Fibroblast of lung (primary cell): ENCODE results near the gene EPHB6. TPM values are rescaled to one million over a fixed set of nuclear protein-coding genes. Genes with fewer than 3 reads are reported as not detected.
A peak's percentile ranks its signal among the peaks of the same experiment; 100 is the strongest.

Experiments
- DNase-seq, 2 donors: peaks; one replicate each; pipeline versions ENCODE4 v3.0.0 to v3.0.0-alpha.2; 2010; ENCODE audit warnings: low read depth in 2 of 2
- H2AFZ ChIP-seq: 2 replicates; pipeline ENCODE4 v1.5.1; 2012; ENCODE audit warnings: low read length, control low read depth, inconsistent platforms
- H3K27ac ChIP-seq: 2 replicates; pipeline ENCODE4 v1.5.1; 2011; ENCODE audit warnings: low read length, control low read depth; ENCODE audit not compliant: insufficient read depth
- H3K27me3 ChIP-seq: 2 replicates; pipeline ENCODE4 v1.5.1; 2011; ENCODE audit warnings: mild to moderate bottlenecking, low read length; ENCODE audit not compliant: control insufficient read depth, insufficient read depth
- H3K36me3 ChIP-seq: 2 replicates; pipeline ENCODE4 v1.5.1; 2011; ENCODE audit warnings: low read length; ENCODE audit not compliant: control insufficient read depth, insufficient read depth
- H3K4me1 ChIP-seq: 2 replicates; pipeline ENCODE4 v1.5.1; 2011; ENCODE audit warnings: low read length; ENCODE audit not compliant: control insufficient read depth, insufficient read depth; ENCODE audit errors: extremely low read depth
- H3K4me2 ChIP-seq: 2 replicates; pipeline ENCODE4 v1.5.1; 2011; ENCODE audit warnings: low read length, control low read depth; ENCODE audit not compliant: insufficient read depth; ENCODE audit errors: extremely low read depth
- H3K4me3 ChIP-seq, 4 experiments: fragments of 200-600 bp in 1 of 4; sonication (generic) in 1 of 4; replicated peaks in 1 of 4; 2 replicates each; pipeline ENCODE4 v1.5.1; 2011 to 2016; ENCODE audit warnings: low read length in 4 of 4, low read depth in 3 of 4, mild to moderate bottlenecking in 3 of 4, control low read depth in 2 of 4, inconsistent platforms in 1 of 4, mixed read lengths in 1 of 4; ENCODE audit not compliant: insufficient read depth in 1 of 4; ENCODE audit errors: control extremely low read depth in 1 of 4
- H3K79me2 ChIP-seq: 2 replicates; pipeline ENCODE4 v1.5.1; 2012; ENCODE audit warnings: mild to moderate bottlenecking, low read length, inconsistent platforms; ENCODE audit not compliant: control insufficient read depth, insufficient read depth
- H3K9ac ChIP-seq: 2 replicates; pipeline ENCODE4 v1.5.1; 2011; ENCODE audit warnings: mild to moderate bottlenecking, low read length, control low read depth; ENCODE audit not compliant: insufficient read depth
- H3K9me3 ChIP-seq: 2 replicates; pipeline ENCODE4 v1.5.1; 2012; ENCODE audit warnings: low read depth, low read length; ENCODE audit not compliant: control insufficient read depth, insufficient read depth
- H4K20me1 ChIP-seq: 2 replicates; pipeline ENCODE4 v1.5.1; 2011; ENCODE audit warnings: low read length; ENCODE audit not compliant: control insufficient read depth, insufficient read depth; ENCODE audit errors: extremely low read depth
- EZH2 ChIP-seq: IDR thresholded peaks from 2 replicates; pipeline ENCODE4 v1.5.1; 2012; ENCODE audit warnings: low read length, control low read depth, mild to moderate bottlenecking; ENCODE audit errors: missing control alignments
- polyA plus RNA-seq, 2 donors: library from polyadenylated mRNA; depleted of rRNA in 1 of 2; stranded (reverse) in 1 of 2; unstranded in 1 of 2; fragments of >200 nt; gene quantifications; 2 replicates each; pipeline ENCODE4 v1.2.1, GENCODE V29; 2011 to 2012; ENCODE audit warnings: missing spikeins in 1 of 2
- total RNA-seq: library from RNA; depleted of rRNA; stranded (reverse); fragments of >200 nt; gene quantifications from 2 replicates; pipeline ENCODE4 v1.2.1, GENCODE V29; 2014
- TF ChIP-seq, protein P1 (sequence below), 2 donors: IDR thresholded peaks in 1 of 2; conservative IDR thresholded peaks in 1 of 2; 1 replicate in 1 of 2; 2 replicates in 1 of 2; pipeline ENCODE4 v1.5.1; 2011 to 2012; ENCODE audit warnings: low read length in 2 of 2, control low read depth in 1 of 2, inconsistent platforms in 1 of 2, low read depth in 1 of 2, mild to moderate bottlenecking in 1 of 2

The EPHB6 gene
- total and polyA plus RNA-seq, 2 donors (not counting 1 experiment from before 2014, with no cell fraction given): 1.1 to 4.3 TPM

DNA sequence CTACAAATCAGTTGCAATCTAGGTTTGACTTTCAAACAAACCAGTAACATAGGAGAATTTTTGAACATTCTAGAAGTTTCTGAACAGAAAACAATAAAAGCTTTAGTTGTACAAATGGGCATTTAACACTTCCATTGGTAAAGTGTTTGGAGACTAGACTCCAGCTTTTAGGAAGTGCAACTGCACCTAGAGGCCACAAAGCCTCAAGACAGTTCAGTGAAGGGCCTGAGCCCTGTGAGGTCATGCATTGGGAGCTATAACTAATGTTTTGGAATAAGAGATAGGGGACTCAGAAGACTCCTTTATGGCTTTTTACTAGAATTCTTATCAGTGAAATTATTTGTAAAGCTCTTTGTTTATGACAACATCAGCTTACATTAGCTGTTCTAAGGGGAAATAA lies 3.0 kb upstream of the EPHB6 start:
- TF ChIP-seq, protein P1, sequence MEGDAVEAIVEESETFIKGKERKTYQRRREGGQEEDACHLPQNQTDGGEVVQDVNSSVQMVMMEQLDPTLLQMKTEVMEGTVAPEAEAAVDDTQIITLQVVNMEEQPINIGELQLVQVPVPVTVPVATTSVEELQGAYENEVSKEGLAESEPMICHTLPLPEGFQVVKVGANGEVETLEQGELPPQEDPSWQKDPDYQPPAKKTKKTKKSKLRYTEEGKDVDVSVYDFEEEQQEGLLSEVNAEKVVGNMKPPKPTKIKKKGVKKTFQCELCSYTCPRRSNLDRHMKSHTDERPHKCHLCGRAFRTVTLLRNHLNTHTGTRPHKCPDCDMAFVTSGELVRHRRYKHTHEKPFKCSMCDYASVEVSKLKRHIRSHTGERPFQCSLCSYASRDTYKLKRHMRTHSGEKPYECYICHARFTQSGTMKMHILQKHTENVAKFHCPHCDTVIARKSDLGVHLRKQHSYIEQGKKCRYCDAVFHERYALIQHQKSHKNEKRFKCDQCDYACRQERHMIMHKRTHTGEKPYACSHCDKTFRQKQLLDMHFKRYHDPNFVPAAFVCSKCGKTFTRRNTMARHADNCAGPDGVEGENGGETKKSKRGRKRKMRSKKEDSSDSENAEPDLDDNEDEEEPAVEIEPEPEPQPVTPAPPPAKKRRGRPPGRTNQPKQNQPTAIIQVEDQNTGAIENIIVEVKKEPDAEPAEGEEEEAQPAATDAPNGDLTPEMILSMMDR (conservative IDR thresholded peaks at IDR 0.05 in 1 of 2, IDR thresholded peaks at IDR 0.05 in 1 of 2; ENCODE audit: low read depth in 1 of 2, low read length in 2 of 2): no peak
- no peak for TF ChIP-seq EZH2
- H3K27me3 ChIP-seq: peaks cover 2% of the 10 kb centered on the region
- H3K9ac ChIP-seq: no peak overlapping the region
- no peaks in the 10 kb centered on the region for H3K9me3 ChIP-seq
- no peak overlapping the region for H3K4me3 ChIP-seq
- no peak overlapping the region for H2AFZ ChIP-seq
- H3K27ac ChIP-seq: no peak overlapping the region
- no peak for DNase-seq
- H3K4me2 ChIP-seq: no peak overlapping the region
- H3K79me2 ChIP-seq: no peaks in the 10 kb centered on the region
- no peaks in the 10 kb centered on the region for H3K36me3 ChIP-seq
- H4K20me1 ChIP-seq: no peaks in the 10 kb centered on the region
- no peaks in the 10 kb centered on the region for H3K4me1 ChIP-seq

DNA sequence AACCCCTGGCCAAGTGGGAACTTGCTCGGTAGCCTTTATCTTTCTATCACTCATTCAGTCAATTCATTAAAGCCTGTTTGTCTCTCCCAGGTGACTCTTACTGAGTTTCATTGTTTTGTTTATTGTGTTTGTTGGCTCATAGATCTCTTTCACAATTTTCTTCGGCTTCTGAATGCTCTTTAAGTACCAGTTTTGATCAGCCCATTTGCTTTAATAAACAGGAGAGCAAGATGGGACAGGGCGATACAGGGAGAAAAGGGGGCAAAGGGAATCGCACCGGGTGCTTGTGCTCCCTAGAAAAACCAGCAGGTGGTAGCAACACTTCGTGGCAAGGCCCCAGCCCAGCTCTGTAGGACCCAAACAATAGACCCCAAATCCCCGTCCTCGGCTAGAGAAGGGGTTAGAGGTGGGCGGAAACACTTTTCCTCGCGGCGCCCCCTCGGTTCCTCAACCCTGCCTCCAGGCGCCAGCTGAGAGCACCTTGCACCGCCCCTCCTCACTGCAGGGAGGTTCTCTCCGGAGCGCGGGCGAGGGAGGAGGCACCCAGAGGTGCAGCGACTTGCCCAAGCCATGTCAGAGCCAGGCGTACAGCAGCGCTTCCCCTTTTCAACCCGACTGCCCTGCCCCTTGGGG lies 1.0 kb upstream of the EPHB6 start:
- Histone ChIP-seq H3K4me2 (peak overlapping the region; percentile 94), H3K4me1 (no peaks in the 10 kb centered on the region), H4K20me1 (no peaks in the 10 kb centered on the region), H3K9ac (no peak overlapping the region), H3K27ac (no peak overlapping the region), H2AFZ (peak overlapping the region; percentile 88), H3K36me3 (no peaks in the 10 kb centered on the region), H3K4me3 (peak overlapping the region; percentile 56 to 73 (median 65)), H3K27me3 (peaks cover 2% of the 10 kb centered on the region), H3K79me2 (no peaks in the 10 kb centered on the region), H3K9me3 (no peaks in the 10 kb centered on the region)
- TF ChIP-seq EZH2: no peak
- TF ChIP-seq, protein P1 (conservative IDR thresholded peaks at IDR 0.05 in 1 of 2, IDR thresholded peaks at IDR 0.05 in 1 of 2; ENCODE audit: low read depth in 1 of 2, low read length in 2 of 2): peak; percentile 79 to 82
- peak; percentile 53 to 63 for DNase-seq

- H3K4me2 ChIP-seq: peak overlapping the region; percentile 66
- TF ChIP-seq, protein P1 (conservative IDR thresholded peaks at IDR 0.05 in 1 of 2, IDR thresholded peaks at IDR 0.05 in 1 of 2; ENCODE audit: low read depth in 1 of 2, low read length in 2 of 2): peak in 1 of 2 donors; percentile 16
- TF ChIP-seq EZH2: no peak
- peak in 1 of 2 donors; percentile 5 for DNase-seq
These were observed 353 bp downstream of the EPHB6 start for GRCh38 chr7:142855114-142855743.

More at GRCh38 chr7:142855114-142855743, 353 bp downstream of the EPHB6 start:
- H3K27me3 ChIP-seq: peaks cover 2% of the 10 kb centered on the region
- H3K9ac ChIP-seq: no peak overlapping the region
- no peaks in the 10 kb centered on the region for H3K79me2 ChIP-seq
- no peak overlapping the region for H3K27ac ChIP-seq
- H3K36me3 ChIP-seq: no peaks in the 10 kb centered on the region
- no peak overlapping the region for H2AFZ ChIP-seq
- H3K4me1 ChIP-seq: no peaks in the 10 kb centered on the region
- no peaks in the 10 kb centered on the region for H4K20me1 ChIP-seq
- peak overlapping the region in 2 of 4 experiments; percentile 31 to 63 for H3K4me3 ChIP-seq
- no peaks in the 10 kb centered on the region for H3K9me3 ChIP-seq
